ENCODE measurements around the gene RAB31.

DNA sequence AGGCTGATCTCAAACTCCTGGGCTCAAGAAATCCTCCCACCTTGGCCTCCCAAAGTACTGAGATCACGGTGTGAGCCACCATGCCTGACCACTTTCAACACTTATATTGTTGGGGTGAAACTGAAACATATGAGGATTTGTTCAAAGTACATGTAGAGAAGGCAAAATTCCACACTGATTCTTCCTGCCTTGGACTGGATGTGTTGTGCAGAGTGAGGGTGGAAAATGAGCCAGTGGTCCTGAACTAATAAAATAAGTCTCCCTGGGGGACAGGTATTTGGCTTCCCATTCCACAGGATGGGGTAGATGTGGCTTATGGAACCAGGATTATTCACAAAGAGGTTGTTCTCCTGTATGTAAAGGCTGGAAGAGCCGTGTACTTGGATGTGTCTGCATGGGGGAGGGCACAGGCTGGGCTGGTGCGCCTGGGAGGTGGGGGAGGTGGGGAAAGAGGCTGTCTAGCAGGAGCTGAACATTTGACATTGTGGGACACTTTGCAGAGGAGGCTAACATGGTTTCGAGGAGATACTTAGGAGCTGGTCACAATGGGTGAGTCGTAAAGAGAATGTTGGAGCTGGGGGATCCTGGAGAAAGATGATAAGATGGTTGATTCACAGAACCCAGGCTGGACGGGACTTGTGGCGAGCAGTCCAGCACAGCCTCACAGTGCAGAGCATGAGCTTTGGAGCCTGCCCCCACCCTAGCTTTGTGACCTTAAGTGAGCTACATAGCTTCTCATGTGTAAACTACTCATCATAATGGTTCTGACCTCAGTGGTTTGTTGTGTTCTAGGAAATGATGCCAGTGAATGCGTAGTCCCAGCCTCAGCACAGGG, 177.3 kb downstream of the RAB31 start, which contains the start of gene TXNDC2:
- TF ChIP-seq, protein P1, sequence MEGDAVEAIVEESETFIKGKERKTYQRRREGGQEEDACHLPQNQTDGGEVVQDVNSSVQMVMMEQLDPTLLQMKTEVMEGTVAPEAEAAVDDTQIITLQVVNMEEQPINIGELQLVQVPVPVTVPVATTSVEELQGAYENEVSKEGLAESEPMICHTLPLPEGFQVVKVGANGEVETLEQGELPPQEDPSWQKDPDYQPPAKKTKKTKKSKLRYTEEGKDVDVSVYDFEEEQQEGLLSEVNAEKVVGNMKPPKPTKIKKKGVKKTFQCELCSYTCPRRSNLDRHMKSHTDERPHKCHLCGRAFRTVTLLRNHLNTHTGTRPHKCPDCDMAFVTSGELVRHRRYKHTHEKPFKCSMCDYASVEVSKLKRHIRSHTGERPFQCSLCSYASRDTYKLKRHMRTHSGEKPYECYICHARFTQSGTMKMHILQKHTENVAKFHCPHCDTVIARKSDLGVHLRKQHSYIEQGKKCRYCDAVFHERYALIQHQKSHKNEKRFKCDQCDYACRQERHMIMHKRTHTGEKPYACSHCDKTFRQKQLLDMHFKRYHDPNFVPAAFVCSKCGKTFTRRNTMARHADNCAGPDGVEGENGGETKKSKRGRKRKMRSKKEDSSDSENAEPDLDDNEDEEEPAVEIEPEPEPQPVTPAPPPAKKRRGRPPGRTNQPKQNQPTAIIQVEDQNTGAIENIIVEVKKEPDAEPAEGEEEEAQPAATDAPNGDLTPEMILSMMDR (IDR thresholded peaks at IDR 0.05 in 4 of 5, conservative IDR thresholded peaks at IDR 0.05 in 1 of 5), result no peak
- TF ChIP-seq POLR2A (IDR thresholded peaks at IDR 0.05), result no peak

All from gastrocnemius medialis (tissue), 4 donors.